ENCODE data around the gene ERCC6L2.

- no peak for TF ChIP-seq CTCF (IDR thresholded peaks at IDR 0.05; ENCODE audit: low read depth, low read length, poor library complexity, severe bottlenecking)
- TF ChIP-seq EZH2phosphoT487 (IDR thresholded peaks at IDR 0.05; ENCODE audit: borderline replicate concordance, low read length) = no peak
These were observed 102.6 kb downstream of the ERCC6L2 start for GRCh38 chr9:95978106-95978505.

Data from DOHH2 (cell line).